ENCODE results near the gene CORO7.

GRCh38 chr16:4370570-4371356 lies 45.6 kb downstream of the CORO7 start:
- no peak for TF ChIP-seq CTCF (IDR thresholded peaks at IDR 0.05)
- peak; percentile 38 for TF ChIP-seq POLR2AphosphoS5 (IDR thresholded peaks at IDR 0.05)
- TF ChIP-seq POLR2A (IDR thresholded peaks at IDR 0.05) = no peak

All from gastroesophageal sphincter (tissue), 3 donors.